Measurements from ENCODE around the gene SCO2.

Gene SCO2

DNA sequence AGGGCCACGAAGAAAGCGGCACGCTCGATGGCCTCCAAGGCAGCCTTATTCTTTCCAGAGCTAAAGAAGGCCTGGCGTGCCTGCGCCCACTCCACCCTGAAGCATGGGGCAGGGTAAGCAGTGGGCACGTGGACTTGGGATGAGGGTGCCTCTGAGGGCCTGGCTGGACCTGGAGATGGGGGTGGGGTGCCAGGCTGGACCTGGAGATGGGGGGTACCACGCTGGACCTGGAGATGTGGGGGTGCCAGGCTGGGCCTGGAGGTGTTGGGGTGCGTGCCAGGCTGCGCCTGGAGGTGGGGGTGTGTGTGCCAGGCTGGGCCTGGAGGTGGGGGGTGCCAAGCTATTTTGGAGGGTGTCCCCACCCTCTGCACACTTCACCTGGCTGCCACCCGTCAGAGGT is 47.6 kb upstream of the SCO2 start:
- H3K79me2 ChIP-seq (ENCODE audit: insufficient read depth, low read length): no peaks in the 10 kb centered on the region
- H3K9me2 ChIP-seq (ENCODE audit: low read depth, low read length): no peaks in the 10 kb centered on the region
- H3F3A ChIP-seq (ENCODE audit: insufficient read depth, low read length): no peaks in the 10 kb centered on the region
- H3K27ac ChIP-seq (ENCODE audit: low read depth, low read length, poor library complexity, severe bottlenecking): no peak overlapping the region
- H3K4me1 ChIP-seq (ENCODE audit: insufficient read depth, low read length, severe bottlenecking): peaks cover 7% of the 10 kb centered on the region
- no peaks in the 10 kb centered on the region for H3K27me3 ChIP-seq (ENCODE audit: insufficient read depth, low read length)
- no peak overlapping the region for H2AFZ ChIP-seq (ENCODE audit: low read length)
- no peak overlapping the region for H3K4me3 ChIP-seq (ENCODE audit: low read depth, low read length, poor library complexity, severe bottlenecking)
- peaks cover 89% of the 10 kb centered on the region for H3K36me3 ChIP-seq (ENCODE audit: insufficient read depth, low read length)
- no peaks in the 10 kb centered on the region for H3K9me3 ChIP-seq (ENCODE audit: low read length)
- H3K9ac ChIP-seq (ENCODE audit: low read length): no peak overlapping the region
- no peaks in the 10 kb centered on the region for H4K20me1 ChIP-seq (ENCODE audit: insufficient read depth, low read length)
- TF ChIP-seq EZH2 (IDR thresholded peaks at IDR 0.05; ENCODE audit: borderline replicate concordance, low read length): no peak
- TF ChIP-seq, protein P1, sequence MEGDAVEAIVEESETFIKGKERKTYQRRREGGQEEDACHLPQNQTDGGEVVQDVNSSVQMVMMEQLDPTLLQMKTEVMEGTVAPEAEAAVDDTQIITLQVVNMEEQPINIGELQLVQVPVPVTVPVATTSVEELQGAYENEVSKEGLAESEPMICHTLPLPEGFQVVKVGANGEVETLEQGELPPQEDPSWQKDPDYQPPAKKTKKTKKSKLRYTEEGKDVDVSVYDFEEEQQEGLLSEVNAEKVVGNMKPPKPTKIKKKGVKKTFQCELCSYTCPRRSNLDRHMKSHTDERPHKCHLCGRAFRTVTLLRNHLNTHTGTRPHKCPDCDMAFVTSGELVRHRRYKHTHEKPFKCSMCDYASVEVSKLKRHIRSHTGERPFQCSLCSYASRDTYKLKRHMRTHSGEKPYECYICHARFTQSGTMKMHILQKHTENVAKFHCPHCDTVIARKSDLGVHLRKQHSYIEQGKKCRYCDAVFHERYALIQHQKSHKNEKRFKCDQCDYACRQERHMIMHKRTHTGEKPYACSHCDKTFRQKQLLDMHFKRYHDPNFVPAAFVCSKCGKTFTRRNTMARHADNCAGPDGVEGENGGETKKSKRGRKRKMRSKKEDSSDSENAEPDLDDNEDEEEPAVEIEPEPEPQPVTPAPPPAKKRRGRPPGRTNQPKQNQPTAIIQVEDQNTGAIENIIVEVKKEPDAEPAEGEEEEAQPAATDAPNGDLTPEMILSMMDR (IDR thresholded peaks at IDR 0.05; ENCODE audit: low read length): no peak
- H3K4me2 ChIP-seq (ENCODE audit: low read length): no peak overlapping the region

DNA sequence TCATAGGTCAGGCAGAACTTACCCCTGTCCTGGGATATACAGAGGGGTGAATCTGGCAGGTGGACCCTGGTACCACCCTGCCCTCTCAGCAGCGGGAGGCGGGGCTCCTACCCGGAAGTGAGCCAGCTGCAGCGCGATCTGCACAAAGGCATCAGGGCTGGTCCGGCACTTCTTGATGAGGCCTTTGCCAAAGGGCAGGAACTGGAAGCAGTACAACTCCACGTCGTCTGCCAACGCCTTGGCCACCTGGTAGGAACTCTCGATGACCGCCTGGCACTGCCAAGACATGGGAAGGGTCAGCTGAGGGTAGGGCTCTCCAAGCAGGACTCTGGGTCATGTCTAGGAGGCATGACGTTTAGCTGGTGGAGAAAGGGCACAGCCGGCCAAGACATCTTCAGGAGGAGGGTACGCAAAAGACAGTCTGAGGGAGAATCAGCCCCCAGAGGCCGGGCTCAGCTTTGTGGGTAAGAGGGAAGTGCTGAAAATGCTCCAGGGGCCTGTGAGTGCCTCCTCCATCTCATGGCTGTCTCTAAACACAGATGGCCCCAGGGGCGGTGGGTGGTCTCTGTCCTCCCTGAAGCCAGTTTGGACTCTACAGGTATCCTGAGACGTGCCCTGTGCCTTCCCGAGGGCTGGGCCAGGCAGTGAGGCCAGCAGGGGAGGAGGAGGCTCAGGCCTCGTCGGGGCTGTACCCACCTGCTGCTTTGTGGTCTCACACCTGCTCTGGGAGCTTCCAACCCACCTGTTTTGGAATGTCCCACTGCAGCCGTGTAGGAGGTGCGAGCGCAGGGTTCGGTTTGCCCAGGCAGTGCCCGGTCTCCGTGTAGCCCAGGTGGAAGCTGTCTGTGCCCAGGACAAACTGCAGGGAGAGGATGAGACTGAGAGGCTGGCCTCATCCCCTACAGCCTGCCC is 46.1 kb upstream of the SCO2 start:
- Histone ChIP-seq H3K9me2 (ENCODE audit: low read depth, low read length) (no peaks in the 10 kb centered on the region), H3F3A (ENCODE audit: insufficient read depth, low read length) (no peaks in the 10 kb centered on the region), H2AFZ (ENCODE audit: low read length) (no peak overlapping the region), H3K9me3 (ENCODE audit: low read length) (no peaks in the 10 kb centered on the region), H3K4me3 (ENCODE audit: low read depth, low read length, poor library complexity, severe bottlenecking) (no peak overlapping the region), H3K27me3 (ENCODE audit: insufficient read depth, low read length) (no peaks in the 10 kb centered on the region), H3K4me2 (ENCODE audit: low read length) (no peak overlapping the region), H3K4me1 (ENCODE audit: insufficient read depth, low read length, severe bottlenecking) (peaks cover 7% of the 10 kb centered on the region), H3K27ac (ENCODE audit: low read depth, low read length, poor library complexity, severe bottlenecking) (no peak overlapping the region), H3K9ac (ENCODE audit: low read length) (no peak overlapping the region), H3K36me3 (ENCODE audit: insufficient read depth, low read length) (peaks cover 87% of the 10 kb centered on the region), H4K20me1 (ENCODE audit: insufficient read depth, low read length) (no peaks in the 10 kb centered on the region), H3K79me2 (ENCODE audit: insufficient read depth, low read length) (no peaks in the 10 kb centered on the region)
- TF ChIP-seq, protein P1 (IDR thresholded peaks at IDR 0.05; ENCODE audit: low read length): no peak
- TF ChIP-seq EZH2 (IDR thresholded peaks at IDR 0.05; ENCODE audit: borderline replicate concordance, low read length): no peak

DNA sequence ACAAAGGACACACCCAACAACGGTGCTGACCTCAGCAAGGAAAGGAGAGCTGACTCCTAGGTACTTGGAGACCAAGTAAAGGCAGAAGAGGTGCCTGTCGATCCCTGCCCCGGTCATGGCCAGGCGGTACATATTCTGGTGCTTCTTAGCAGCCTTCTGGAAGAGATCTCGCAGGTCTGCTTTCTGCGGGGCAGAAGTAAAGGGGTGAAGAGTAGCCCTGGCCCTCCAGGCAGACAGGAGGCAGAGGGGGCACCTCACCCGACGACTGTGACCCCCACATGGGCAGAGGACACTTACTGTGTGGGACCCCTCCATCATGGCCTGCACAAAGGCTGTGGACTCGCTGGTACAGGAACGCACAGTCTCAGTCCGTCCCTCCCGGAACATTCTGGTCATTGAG is 45.5 kb upstream of the SCO2 start:
- no peaks in the 10 kb centered on the region for H3K9me2 ChIP-seq (ENCODE audit: low read depth, low read length)
- no peak overlapping the region for H3K27ac ChIP-seq (ENCODE audit: low read depth, low read length, poor library complexity, severe bottlenecking)
- H3K9ac ChIP-seq (ENCODE audit: low read length): no peak overlapping the region
- no peaks in the 10 kb centered on the region for H3K79me2 ChIP-seq (ENCODE audit: insufficient read depth, low read length)
- H3K36me3 ChIP-seq (ENCODE audit: insufficient read depth, low read length): peaks cover 80% of the 10 kb centered on the region
- no peak overlapping the region for H3K4me2 ChIP-seq (ENCODE audit: low read length)
- H3F3A ChIP-seq (ENCODE audit: insufficient read depth, low read length): no peaks in the 10 kb centered on the region
- TF ChIP-seq, protein P1 (IDR thresholded peaks at IDR 0.05; ENCODE audit: low read length): no peak
- no peak for TF ChIP-seq EZH2 (IDR thresholded peaks at IDR 0.05; ENCODE audit: borderline replicate concordance, low read length)
- H4K20me1 ChIP-seq (ENCODE audit: insufficient read depth, low read length): no peaks in the 10 kb centered on the region
- no peaks in the 10 kb centered on the region for H3K9me3 ChIP-seq (ENCODE audit: low read length)
- no peaks in the 10 kb centered on the region for H3K27me3 ChIP-seq (ENCODE audit: insufficient read depth, low read length)
- H3K4me3 ChIP-seq (ENCODE audit: low read depth, low read length, poor library complexity, severe bottlenecking): no peak overlapping the region
- no peak overlapping the region for H2AFZ ChIP-seq (ENCODE audit: low read length)
- H3K4me1 ChIP-seq (ENCODE audit: insufficient read depth, low read length, severe bottlenecking): peaks cover 7% of the 10 kb centered on the region

Data from OCI-LY1 (cell line).